GM21360 (cell line): Measurements from ENCODE around the gene FOXI1.

Experiments
- ATAC-seq: cut with Tn5 transposase; IDR thresholded peaks from one replicate; pipeline ENCODE4 v1.9.1; 2021; ENCODE audit warnings: mild to moderate bottlenecking, moderate library complexity; ENCODE audit not compliant: unreplicated experiment

FOXI1 gene

GRCh38 chr5:170105642-170106611 lies at the start of gene FOXI1:
Gene FOXI1 (plus strand): TSS chr5:170105897. CDS start chr5:170105958, 61 bp downstream.
- ATAC-seq: no peak

- no peak for ATAC-seq
Measured at GRCh38 chr5:170056561-170057267, 49.0 kb upstream of the FOXI1 start.

- no peak for ATAC-seq
Measured at GRCh38 chr5:170057311-170057710, 48.4 kb upstream of the FOXI1 start.

GRCh38 chr5:170059221-170059620 lies 46.5 kb upstream of the FOXI1 start:
- no peak for ATAC-seq

- no peak for ATAC-seq
Measured at GRCh38 chr5:170067152-170067551, 38.5 kb upstream of the FOXI1 start.

- ATAC-seq: no peak
Measured at GRCh38 chr5:170067574-170068170, 38.0 kb upstream of the FOXI1 start.

GRCh38 chr5:170069512-170069911 lies 36.2 kb upstream of the FOXI1 start:
- ATAC-seq: no peak

GRCh38 chr5:170070556-170071412 lies 34.9 kb upstream of the FOXI1 start:
- ATAC-seq: no peak

- no peak for ATAC-seq
Measured at GRCh38 chr5:170071748-170072147, 33.9 kb upstream of the FOXI1 start.

GRCh38 chr5:170075696-170076095 lies 30.0 kb upstream of the FOXI1 start:
- ATAC-seq: no peak

- ATAC-seq: no peak
Measured at GRCh38 chr5:170076211-170076610, 29.5 kb upstream of the FOXI1 start.

- ATAC-seq: no peak
Measured at GRCh38 chr5:170076739-170077138, 29.0 kb upstream of the FOXI1 start.

- no peak for ATAC-seq
Measured at GRCh38 chr5:170077526-170077925, 28.2 kb upstream of the FOXI1 start.

- ATAC-seq: no peak
Measured at GRCh38 chr5:170078458-170078857, 27.2 kb upstream of the FOXI1 start.

- ATAC-seq: no peak
Measured at GRCh38 chr5:170078931-170079330, 26.8 kb upstream of the FOXI1 start.

GRCh38 chr5:170080217-170080616 lies 25.5 kb upstream of the FOXI1 start:
- no peak for ATAC-seq

- no peak for ATAC-seq
Measured at GRCh38 chr5:170080786-170081445, 24.8 kb upstream of the FOXI1 start.

- no peak for ATAC-seq
Measured at GRCh38 chr5:170081616-170082015, 24.1 kb upstream of the FOXI1 start.

- no peak for ATAC-seq
Measured at GRCh38 chr5:170082701-170083100, 23.0 kb upstream of the FOXI1 start.

- no peak for ATAC-seq
Measured at GRCh38 chr5:170087168-170087817, 18.4 kb upstream of the FOXI1 start.
